SW480 (cell line): Measurements from ENCODE around the gene LRIG1.

ENCODE experiments used
- DNase-seq: peaks from one replicate; pipeline ENCODE4 v3.0.0-alpha.2; 2016; ENCODE audit warnings: low spot score

The LRIG1 gene

DNA sequence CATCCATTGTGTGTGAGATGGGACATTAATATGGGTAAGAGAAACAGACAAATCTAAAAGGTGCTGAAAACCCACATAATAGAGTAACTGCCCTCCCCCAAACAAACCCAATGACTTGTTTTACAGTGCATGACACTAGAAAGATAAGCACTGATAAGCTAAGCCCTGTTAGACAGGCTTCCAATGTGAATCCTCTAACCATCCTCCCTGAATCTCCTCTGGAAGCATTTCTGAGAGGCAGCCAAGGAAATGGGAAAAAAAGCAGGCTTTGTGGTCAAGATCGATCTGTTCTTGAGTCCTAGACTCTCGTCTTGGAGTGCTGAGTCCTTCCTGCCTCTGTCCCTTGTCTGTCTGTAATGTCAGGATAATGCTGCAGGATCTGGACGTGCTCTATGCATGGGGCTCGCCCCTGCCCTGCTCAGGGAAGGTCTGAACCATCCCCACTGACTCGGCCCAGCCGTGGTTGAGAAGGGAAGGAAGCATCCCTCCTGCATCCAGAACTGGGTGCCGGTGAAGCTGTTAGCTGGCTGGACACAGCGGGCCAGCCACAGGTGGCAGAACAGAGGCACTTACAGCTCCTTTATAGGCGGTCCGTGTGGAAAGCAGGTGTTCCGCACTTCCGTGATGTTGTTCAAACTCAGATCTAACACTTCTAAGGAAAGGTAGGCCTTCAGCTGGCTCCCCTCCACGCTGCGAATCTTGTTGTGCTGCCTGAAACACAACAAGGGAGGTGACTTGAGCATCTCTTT lies 84.1 kb downstream of the LRIG1 start:
- no peak for DNase-seq

DNA sequence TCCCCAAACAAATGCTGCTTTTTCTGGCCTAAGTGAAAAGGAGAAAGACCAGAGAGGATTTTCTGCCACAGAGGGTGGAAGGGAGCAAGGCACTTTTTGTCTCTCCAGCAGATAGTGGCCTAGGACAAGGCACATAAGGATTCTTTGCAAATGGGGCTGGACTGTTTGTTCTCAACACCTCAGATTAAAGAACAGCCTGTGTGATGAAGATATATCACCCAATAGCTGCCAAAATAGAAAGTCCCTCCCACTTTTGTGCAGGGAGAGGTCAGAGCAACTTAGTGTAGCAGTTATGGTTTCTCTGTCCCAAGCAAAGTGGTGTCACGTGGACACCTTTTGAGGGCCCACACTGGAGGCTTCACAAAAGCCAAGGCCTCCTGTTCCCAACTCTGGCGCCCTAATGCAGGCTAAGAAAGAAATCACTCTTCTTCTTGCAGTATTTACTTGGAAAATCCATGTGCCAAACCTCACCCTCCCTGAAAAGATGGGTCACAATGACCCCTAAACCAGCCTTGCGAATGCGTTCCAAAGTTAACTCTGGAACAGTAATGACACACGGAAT lies 84.9 kb downstream of the LRIG1 start:
- DNase-seq: no peak

DNA sequence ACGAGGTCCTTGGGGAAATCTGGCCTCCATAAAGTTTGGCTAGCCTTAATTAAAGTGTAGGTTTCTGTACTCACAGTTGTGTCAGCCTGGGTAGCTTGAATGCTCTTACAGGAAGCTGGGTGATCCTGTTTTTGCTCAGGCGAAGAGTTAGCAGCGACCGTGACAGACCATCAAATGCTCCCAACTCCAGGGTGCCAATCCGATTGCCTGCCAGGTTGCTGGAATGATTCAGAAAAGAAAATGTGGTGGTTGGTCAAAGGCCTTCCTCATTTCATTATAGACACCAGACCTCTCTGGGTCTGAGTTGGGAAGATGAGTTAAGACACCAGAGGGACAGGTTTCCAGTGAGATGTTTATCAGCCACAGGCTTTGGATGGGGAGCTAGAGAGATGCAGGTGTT lies 86.0 kb downstream of the LRIG1 start:
- DNase-seq: no peak

DNA sequence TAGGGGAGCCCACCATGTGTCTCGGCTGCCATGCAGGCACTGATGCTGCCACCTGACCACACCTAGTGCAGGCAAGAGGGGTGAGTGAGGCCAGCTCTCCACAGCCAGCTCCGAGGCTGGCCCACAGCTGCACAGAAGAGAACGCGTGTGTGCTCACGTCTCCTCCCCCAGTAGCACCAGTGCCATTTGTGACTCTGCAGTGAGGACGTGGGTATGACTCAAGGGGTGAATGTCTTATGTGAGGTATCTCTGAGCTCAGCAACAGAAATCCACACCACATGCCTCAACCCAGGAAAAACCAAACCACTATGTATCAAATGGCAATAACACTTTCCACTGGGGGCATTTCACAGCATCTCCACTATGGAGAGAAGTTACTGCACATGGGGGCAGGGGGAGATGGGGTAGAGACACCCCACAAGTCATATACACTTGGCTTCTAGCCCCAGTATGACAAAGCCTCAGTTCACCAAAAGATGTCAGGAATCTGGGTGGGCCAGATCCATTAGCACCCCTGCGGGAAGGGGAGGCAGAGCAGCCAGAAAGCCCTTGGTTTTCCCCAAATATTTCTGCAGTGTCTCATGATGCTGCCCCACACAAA lies 87.6 kb downstream of the LRIG1 start:
- DNase-seq: no peak

DNA sequence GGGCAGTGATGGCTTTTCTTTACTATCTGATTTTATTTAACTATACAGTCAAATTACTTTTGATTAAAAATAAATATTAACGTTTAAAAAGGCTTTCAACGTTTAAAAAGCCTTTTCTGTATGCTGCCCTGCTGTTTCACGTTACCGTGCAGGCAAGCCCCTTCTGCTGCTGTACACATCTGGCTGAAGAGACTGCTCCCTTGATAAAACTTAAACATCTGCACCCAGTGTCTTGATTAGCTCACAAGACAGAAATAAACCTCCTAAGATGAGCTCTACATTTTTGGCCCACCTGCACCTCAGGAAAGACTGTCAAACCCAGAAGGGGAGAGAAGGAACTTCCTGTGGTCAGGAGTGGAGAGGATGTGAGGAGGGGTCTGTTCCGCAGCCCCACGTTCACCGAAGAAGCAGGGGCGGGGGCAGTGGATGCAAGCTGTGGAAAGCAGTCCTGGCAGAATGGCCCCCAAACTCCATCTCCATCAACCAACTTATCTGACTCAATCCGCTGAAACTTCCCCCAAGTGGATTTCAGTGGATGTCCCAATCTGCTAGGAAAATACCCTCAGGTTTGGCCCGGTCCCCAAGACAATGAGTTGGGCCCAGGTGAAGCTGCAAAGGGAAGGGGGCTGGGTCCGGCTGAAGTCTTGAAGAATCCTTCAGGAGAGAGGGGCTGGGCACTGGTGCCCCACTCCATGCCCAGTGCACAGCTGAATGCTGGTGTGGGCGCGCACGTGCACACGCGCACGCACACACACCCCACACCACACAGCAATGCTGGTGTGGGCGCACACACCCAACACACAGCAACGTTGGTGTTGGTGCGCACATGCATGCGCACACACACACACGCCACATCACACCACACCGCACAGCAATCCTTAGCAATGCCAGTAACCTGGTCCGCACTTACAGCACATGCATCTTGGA lies 88.6 kb downstream of the LRIG1 start:
- DNase-seq: no peak

DNA sequence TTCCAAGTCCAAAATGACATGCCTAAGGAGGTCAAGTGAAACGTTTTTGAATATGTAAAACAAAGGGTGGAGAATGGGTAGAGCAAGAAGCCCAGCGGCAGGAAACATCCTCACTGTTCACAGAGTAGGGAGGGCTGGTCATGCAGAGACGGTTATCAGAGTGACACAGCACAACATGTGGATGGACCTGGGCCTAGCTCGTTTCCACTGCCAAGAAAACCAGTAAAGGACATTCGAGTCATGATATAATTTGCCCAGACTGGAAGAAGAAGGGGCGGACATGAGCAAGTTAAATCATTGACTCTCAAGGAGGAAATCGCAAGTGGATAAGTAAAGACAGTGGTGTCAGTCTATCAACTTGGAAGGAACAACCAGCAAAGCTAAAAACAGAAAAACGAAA lies 89.3 kb downstream of the LRIG1 start:
- no peak for DNase-seq

DNA sequence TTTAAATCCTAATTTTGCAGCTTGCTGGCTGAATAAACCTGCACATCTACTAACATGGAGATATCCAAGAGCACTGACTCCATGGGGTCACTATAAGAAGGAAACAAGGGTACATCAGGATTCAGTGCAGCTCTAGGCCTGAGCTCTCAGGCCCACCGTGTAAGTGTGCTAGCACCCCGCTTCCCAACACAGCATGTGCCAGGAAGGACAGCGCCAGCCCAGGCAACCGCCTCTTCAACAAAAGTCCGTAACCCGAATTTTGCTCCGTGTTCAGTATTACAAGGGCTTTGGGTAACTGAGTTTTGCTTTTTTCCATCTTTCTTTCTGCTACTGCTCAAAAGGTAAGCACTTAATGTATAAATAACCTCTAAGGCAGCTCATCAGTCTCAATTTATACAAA lies 89.8 kb downstream of the LRIG1 start:
- no peak for DNase-seq

DNA sequence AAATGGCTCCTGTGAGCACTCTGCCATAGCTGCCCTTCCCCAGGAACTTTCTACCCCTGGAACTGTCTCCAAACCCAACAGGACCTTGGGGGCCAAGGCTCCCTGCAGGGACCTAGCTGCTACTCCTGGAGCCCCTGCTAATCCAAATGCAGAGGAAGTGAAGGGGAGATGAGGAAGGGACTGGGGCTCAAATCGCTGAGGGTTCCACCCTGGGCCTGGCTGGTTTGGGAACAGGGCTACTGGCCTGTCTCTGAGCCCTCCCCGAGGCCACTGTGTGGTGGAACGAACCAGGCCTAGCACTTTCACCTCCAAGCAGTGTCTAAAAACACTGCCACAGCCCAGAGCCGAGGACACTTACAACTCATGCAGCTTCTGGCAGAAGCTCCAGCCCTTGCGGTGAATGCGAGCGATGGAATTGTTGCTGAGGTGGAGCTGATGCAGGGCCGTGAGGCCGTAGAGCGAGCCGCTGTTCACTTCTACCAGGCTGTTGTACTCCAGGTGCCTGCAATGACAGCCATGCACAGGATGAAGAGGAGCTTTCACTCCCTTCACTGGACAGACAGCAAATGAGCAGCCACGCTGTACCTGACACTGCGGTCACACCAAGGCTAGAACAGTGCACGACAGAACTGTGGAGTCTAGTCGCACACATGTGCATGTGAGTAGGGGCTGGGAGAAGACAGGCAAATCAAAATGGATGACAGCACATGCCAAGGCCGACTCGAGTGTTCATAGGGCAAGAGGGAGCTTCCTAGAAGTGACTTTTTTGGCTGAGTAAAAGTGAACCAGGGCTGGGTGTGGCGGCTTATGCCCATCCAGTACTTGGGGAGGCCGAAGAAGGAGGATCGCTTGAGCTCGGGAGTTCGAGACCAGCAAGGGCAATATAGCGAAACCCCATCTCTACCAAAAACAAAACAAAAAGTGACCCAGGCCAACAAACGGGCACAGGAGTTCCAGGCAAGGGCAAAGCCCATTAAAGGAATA lies 90.8 kb downstream of the LRIG1 start:
- no peak for DNase-seq

DNA sequence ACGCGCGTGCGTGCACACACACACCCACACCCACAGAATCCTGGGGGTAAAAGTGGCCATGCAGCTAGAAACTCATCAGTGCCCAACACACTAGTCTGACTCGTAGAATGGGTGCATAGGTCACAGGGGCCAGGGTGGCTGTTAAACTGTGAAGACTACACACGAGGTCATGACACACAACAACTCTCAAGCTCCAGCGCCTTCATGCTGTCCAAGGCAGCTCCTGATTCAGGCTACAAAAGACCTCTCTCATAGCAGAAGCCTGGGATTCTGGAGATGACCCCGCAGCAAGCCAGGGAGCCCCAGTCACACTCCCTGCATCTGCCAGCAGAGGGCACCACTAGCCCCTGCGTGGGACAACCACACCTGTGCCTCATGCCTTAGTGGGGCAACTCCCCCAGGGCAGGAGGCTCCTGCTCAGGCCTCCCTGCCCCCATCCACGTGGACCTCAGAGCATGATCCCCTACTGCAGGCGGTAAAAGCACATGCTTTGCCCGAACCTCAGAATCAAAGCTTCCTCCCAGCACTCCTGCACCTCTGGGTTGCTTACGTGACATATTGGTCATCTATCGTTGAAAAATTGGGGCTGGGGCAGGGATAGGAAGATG lies 93.1 kb downstream of the LRIG1 start:
- DNase-seq: peak; percentile 28

DNA sequence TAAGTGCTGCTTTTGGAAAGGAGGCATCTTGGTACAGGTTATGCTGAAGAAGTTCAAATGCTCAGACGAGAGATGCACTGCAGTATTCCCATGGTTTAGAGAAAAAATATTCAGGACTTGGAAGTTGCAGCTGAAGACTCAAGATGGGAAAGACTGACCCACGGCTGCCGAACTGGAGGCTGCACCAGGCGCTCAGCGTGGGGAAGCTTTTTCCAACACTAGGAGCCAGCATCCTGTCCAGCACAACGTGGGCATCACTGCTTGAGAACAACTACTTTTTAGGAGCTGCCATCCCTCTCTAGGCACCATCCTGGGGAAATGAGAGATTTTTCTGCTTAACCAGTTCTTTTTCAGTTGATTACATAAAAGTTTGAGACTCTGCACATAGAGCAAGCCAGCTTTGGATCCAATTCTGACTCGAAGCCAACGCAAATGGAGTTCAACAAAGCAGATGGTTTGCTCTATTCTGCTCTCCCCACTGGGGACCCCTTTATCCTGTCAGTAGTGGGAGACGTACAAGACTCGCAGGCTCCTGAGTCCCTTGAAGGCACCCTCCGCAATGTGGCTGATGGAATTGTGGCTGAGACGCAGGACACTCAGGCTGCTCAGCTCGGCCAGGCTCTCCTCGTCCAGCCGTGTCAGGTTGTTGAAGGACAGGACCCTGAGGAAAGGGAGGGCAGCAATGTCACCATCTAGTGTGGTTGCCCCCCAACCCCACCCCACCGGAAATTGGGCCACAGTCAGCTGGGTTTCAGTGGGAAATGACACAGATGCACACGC lies 93.8 kb downstream of the LRIG1 start:
- no peak for DNase-seq

DNA sequence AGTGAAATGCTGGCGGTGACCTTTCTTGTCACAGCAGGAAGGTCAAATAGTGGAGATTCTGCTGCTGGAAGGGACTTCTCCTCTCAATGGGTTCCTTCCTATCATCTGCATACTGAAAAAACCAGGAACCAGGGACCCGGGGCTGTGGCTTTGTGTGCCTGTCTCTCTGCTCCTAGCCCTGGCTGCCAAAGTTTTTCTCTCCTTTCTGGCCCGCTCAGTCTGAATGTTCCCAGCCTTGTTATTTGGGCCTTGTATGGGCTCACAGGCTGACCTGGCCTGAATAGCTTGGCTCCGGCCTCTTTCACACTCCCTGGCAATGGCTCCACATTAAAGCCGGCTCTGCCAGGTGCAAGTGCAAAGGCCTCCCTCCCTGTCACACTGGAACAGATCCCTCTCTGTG lies 94.7 kb downstream of the LRIG1 start:
- DNase-seq: no peak

DNA sequence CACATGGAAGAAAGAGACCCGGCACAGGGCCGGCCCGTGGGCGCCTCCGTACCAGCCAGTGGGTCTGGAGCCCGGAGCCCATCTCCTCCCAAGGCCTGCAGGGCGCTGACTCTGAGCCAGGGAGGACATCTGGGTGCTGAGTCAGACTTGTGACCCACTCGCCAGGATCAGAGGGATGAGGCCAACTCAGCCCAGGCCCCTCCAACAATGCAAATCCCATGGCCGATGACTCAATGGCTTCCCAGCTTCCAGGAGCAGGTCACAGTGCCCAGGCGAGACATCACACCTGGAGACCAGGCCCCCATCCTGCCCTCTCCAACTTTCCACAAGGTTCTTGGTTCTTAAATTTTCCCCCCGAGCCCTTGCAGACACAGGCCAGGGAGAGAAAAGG lies 95.1 kb downstream of the LRIG1 start:
- DNase-seq: no peak

DNA sequence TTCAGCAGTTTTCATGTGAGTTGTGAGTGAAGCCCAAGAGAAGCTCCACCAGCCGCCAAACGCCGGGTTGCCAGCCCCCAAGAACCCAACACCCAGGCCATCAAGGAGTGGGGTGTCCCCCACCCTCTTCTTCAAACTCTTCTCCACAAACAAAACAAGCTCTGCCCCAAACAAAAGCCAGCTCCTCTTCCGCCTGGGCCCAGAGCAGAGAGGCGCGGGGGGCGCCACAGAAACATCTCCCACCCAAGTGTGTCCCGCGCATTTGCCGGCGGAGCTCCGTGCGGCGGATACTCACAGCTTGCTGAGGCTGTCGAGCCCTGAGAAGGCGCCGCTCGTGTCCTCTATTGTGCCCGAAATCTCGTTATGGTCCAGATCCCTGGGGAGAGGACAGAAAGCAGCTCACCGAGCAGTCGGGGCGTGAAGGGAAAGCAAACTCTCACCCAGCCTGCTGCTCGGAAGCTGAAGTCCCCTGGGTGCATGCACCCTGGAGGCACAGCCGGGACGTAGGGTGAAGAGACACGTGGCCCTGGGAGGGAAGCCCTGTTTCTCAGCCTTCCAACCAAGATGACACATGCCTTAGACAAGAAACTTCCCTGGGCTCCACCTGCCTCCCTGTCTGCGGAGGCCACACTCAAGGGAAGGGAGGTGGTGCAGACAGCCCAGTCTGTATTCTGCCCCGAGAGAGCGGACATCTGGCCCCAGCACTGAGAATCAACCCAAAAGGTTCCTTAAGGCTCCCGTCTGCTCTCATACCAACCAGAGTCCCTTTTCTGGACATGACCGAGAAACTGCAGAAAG lies 95.7 kb downstream of the LRIG1 start:
- no peak for DNase-seq

DNA sequence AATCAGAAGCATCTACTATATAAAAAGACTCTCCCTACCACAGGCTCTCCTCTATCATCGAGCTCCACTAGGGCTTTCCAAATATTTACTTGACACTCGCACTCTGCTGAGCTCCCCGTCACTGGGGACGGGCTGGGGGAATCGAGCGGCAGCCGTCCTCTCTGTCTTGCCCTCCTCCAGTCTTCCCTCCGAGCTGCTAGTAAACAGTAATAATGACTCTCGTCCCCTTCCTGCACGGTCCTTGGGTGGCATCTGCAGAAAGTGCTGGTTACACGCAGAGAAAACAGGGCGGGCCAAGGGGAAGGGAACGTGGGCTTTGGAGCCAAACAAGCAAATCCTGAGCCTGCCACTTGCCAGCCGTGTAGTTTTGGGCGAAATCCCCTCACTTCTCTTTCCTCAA lies 96.6 kb downstream of the LRIG1 start:
- DNase-seq: no peak

DNA sequence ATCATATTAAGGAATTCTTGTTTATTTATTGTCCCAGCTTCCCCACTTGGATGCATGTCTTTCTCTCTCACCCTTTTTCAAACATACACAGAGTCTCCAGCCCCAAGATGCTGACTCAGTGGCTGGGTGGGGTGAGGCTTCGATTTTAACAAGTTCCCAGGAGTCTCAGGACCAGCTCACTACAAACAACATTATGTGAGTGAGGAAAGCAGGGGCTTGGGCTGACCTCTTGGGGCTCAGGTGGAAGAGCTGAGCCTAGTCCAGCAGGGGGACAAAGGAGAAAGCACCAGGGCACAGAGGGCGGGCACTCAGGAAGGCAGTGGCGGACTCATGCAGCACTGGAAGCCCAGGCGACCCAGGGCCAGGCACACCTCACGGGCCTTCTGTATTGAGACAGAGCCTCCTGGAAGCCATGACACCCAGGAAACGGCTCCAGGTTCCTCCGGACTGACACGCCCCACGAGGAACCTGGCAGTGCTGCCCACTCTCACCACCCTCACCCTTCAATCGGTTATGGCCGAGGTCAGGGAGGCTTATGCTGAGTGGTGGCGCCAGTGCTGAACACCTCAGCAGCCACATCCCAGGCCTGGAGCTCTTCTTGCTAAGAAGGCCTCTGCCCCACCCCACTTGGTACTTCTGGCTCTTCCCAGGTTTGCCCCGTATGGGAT lies 97.4 kb downstream of the LRIG1 start:
- no peak for DNase-seq

DNA sequence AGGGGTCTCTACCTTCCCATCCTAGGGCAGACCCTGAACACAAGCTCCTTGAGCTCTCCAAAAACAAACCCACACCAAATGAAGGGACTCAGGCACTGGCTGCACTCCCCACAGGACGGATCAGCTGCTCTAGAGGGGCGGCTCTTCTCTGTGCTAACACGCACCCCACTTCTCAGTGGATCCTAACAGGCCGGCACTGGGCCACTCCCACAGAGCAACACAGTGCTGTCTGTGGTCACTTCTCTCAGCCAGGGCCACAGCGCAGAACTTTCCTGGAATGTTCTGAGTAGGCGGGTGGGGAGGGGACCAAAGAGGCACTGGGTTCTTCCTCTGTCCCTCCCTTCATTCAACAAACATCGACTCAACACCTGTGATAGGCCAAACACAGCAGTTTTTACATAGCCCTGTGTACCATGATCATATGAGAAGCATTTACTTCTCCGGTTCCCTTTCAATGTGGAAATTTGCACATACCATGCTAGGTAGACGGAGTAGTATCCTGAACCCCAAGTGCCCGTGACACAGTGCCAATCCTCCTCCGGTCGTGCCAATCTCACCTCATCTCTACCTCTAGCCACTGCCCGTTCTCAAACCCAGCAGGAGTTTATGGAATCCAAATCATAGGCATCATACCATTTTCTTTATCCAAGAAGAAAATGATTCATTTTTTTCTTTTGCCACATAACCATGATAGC lies 98.1 kb downstream of the LRIG1 start:
- DNase-seq: peak; percentile 1

DNA sequence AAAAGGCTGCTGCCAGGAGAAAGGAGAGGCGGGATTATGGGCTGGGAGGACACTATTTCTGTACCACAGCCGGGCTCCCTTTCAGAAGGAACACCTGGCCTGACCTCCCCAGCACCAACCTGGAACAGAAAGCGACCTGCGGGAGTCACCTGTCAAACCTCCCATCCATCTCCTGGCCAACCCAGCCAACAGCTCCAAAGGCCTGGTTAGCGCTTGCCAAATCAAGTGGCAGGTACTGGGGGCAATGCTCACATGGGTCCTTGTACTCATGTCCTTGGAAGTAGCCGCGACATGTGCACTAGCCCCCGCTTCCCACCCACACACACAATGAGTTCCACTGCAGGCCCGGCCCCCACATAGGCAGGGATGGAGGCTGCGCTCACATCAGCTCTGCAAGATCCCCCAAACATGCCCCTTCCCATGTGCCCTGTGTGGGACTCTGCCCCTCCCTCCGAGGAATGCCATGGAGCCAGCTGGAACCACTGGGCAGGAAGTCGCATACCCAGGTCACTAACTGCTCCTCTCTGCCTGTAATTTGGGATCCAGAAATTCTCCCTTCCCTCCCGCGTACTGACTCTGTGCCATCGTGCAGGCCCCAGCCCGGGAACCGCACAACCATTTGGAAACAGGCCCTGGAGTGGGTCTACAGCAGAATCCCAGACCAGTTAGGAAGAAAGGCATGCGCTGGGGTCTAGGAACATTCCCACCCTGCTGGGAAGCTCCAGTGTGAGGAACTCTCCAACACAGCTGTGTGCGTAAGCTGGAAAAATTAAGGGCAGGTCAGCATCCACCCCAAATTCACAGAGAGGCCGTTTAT lies 98.9 kb downstream of the LRIG1 start:
- no peak for DNase-seq
